NCI-H82 treated with DMSO at 0.1 percent for 48 hours (cell line): ENCODE measurements around the gene DPEP2.

Experiments
- DNase-seq: peaks from one replicate; lab custom pipeline; 2025; ENCODE audit not compliant: unreplicated experiment; lab: John Stamatoyannopoulos, UW

The DPEP2 gene

GRCh38 chr16:67957622-67958021 is 41.7 kb downstream of the DPEP2 start:
- DNase-seq, result no peak

GRCh38 chr16:67954421-67955196 is 44.7 kb downstream of the DPEP2 start:
- DNase-seq, result no peak

GRCh38 chr16:67953641-67954375 is 45.5 kb downstream of the DPEP2 start:
- no peak for DNase-seq

DNA sequence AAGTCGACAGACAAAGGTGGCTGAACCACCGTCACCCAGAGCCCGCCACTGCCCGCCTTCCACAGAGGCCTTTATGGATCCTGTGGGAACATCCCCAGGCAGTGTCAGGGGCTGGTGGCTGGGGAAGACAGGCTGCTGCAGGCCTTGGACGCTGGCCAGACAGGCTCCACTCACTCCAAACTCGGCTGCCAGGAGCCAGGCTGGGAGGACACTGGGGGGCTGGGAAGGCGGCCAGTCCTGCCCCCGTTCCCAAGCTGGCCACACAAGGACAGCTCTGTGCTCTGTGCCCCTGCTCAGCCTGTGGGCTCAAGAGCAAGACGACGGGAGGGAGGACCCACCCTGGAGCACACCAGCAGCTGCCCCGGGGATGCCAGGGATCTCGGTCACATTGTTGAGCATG is 47.8 kb downstream of the DPEP2 start:
- DNase-seq, result no peak

DNA sequence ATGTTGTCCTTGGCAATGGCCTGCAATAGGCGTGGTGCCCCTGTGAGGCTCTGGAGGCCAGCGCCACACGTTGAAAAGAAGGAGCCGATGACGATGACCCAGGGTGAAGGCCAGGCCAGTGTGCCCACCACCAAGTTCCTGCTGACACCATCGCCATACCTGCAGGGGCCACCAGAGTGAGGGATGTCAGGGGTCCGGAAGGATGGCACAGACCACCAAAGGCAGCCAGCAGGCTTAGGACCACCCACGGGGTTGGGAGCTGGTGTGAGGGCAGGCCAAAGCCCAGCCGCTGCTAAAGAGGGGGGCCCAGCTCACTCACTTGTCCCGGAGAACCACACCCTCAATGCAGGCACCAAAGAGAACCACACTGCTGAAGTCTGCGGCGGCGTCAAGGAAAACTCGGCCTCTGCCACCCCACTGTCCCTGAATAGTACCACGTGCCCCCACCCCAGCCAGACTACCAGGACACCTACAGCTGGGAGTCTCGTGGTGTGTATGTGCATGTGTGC is 48.9 kb downstream of the DPEP2 start:
- DNase-seq, result no peak

DNA sequence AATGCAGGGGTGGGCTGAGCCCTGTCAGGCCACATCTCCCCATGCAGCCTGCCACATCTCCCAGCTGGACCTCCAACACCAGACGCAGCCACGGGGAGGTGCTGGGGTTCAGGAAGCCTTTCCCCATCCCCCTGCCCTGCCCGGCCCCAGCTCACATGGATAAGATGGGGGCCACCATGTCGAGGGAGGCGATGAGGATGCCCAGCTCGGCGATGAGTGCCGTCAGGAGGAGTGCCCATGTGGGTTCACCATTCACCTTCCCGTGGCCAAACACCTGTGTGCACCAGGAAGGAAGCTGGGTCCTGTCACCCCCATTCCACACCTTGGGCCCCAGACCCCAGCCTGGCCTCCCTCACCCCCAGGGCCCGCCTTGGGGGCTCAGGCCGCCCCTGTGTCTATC is 49.6 kb downstream of the DPEP2 start:
- DNase-seq, result no peak

DNA sequence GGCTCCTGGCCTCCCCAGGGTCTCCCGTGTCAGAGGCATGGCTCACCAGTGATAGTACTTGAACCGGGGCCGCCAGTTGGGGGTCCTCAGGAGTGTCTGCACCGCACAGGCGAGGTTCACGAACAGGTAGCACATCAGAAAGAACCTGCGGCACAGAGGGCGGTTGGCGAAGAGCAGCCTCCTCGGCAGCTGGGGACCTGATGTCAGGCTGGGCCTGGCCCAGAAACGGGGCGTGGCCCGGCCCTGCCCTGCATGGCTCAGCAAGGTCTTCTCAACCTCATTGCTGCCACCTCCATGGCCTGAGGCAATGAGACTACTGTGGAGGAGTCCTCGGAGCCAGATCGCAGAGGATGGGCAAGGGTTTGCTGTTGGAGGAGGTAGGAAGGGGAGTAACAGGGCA is 51.3 kb downstream of the DPEP2 start:
- DNase-seq, result no peak

DNA sequence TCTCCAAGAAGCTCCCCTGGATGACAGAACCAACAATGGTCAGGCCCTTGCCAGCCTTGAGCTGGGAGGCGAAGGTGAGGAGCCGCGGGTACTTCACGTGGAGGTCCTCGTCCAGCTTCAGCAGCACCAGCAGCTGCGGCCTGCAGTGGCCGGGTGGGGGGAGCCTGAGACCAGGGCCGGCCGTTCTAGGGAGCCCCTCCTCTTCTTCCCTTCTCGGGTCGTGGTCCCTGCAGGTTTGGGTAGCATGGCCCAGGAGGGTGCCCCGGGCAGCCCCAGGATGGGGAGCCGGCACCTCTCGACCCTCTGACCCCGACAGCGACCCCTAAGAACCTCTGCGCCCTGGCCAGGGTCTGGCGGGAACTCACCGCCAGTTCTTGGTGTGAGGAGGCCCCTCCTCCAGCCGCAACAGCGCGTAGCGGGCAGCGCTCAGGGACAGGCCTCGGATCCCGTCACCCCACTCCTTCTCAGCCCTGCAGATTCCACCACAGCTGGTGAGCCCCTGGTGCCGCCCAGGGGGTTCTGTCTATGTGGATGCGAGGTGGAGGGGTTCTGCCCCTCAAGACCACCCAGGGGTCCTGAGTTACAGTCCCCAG is 52.2 kb downstream of the DPEP2 start:
- no peak for DNase-seq

DNA sequence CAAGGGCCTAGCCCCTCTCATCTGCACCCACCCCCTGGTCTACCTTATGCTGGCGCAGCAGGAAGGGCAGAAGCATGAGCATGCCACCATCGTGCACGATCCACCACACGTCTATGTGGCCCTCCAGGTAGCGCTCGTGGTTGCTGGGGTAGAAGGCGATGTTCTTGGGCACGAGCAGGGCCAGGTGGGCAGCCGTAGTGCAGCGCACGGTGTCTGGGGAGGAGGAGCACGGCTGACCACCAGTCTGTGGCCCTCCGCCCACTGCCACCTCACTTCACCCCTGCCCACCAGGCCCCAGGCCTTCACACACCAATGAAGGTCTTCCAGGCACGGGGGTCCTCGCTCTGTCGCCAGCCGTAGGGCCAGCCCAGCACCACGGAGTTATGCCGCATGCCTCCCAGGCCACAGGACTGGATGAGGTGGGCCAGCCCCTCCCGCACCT is 53.1 kb downstream of the DPEP2 start:
- no peak for DNase-seq

DNA sequence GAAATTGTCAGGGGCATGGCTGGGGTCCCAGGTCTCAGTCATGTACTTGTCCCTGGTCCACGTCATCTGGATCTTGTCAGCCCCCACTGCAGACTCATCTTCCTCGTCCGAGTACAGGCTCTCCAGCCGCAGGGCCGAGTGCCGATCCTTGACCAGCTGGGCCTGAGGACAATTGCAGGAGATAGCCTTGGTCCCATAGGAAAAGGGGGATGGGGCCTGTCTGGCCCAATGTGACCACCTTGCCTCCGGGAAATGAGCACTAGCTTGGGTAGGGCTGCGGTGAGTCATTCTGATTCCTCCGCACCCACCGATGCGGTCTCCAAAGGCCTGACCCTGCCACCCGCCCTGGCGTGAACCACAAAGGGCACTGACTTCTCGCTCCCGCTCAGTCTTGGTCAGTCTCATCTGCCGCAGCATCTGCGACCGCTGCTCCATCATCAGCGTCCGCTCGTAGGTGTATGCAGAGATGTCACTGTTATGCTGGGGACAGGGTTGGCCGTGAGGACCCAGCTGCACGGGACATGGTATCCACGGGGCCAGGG is 53.8 kb downstream of the DPEP2 start:
- no peak for DNase-seq

GRCh38 chr16:67944690-67945391 is 54.4 kb downstream of the DPEP2 start:
- DNase-seq, result no peak

DNA sequence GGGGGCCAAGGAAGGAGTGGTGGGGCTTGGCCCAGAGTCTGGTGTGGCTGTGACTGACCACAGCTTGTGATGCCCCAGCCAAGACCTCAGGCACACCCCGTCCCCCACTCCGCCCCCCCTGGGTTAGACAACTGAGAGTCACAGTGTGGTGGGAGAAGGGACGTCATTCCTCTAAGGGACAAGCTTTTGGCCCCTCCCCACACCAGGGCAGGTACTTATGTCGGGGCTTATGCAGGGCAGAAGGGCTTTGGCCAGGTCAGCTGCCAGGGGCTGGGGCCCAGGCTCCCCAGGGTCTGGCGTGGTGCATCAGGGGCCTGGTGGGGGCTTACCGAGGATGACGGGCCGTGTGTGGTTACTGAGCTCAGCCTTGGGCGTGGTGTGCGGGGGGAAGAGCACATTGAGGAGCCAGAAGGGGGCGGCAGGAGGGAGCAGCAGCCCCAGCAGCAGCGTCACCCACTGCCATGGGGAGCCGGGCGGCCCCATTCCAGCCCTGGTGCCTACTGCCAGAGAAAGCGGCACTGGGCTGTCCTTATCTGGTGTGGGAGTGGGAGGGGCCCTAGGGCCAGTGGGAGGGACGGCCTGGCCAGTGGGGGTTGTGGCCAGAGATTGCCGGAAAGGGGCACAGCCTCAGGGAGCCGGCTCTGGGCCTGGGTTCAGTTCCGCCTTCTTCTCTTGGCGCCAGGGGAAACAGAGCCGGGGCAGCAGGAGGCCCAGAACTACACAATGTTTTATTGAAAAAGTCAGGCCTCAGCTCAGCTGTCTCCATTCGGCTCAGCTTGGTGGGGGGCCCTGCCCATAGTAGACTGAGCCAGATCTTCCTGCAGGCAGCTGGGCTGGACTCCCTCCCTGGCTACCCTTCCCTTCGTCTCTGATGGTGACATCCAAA is 55.4 kb downstream of the DPEP2 start, which contains the start of gene LCAT:
Gene LCAT, minus strand, starts transcription at position 502 of the 886 bp plus-strand sequence. Its CDS starts 19 bp downstream, at position 483.
- DNase-seq, result no peak

DNA sequence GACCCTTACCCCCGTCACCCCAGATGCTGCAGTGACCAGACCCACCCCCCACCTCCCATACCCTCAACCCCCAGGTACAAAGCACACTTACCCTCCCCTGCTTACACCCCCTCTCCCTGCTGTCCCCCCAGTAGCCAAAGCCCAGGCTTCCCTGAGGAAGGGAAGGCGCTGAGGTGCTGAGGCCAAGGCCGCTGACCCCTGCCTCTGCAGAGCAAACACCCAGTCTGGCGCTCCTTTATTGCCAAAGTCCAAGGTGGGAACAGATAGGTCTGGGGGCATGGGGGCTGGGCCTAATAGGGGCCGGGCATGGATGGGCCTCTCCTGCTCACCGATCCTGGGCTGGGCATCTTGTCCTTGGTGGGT is 56.0 kb downstream of the DPEP2 start:
- DNase-seq, result no peak

DNA sequence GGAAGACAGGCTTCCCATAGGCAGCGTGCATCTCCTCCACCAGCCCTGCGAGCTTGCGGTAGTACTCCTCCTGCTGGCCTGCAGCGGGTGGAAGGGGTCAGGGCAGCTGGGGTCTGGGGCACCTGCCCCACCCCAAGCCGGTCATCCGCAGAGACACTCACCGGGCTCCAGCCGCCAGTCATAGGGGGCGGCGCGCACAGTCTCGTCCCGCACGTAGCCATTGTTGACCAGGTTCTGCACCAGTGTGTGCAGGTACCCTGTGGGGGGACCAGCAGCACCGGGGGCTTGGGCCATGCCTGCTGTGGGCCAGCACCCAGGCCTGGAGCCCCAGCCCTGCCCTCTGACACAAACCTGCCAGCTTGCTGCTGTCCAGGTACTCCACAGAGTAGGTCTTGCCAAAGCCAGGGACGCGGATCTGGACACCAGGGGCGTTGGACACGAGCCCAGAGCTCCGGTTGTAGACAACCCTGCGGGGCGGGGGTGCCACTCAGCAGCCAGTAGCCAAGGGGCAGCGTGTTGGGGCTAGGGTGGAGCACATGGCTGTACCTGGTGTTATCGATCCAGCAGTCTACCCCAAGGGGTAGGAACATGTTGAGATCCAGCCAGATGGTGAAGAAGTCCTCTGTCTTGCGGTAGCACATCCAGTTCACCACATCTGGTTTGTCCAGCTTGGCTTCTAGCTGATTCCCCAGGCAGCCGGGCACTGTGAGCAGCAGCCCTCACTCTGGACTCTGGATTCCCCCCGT is 56.6 kb downstream of the DPEP2 start:
- DNase-seq, result no peak

- peak; percentile 4 for DNase-seq
Measured at GRCh38 chr16:67942200-67942509, 57.1 kb downstream of the DPEP2 start.

GRCh38 chr16:67941469-67942199 is 57.6 kb downstream of the DPEP2 start:
- no peak for DNase-seq

DNA sequence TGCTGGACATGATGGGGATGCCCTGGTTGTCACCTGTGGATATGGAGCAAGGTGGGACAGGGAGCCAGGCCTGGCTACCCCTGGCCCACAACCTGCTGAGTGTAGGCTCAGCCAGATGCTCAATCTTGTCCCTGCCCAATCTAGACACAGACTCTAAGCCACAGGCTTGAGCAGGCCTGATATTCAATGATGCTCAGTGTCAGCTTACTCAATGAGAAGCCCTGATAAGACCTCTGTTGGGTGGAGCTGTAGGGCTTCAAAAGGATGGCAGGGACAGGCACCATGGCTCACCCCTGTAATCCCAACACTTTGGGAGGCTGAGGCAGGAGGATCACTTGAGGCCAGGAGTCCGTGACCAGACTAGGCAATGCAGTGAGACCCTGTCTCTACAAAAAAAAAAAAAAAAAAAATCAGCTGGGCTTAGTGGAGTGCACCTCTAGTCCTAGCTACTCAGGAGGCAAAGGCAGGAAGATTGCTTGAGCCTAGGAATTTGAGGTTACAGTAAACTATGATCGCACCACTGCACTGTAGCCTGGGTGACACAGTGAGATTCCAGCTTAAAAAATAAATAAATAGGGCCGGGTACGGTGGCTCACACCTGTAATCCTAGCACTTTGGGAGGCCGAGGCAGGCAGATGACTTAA is 58.7 kb downstream of the DPEP2 start:
- DNase-seq, result no peak
